HepG2 (cell line): ENCODE measurements around the gene CCDC142. TPM values are rescaled to one million over a fixed set of nuclear protein-coding genes. Genes with fewer than 3 reads are reported as not detected.

Experiments
- CCAR2 ChIP-seq: fragments of 200-400 bp; formaldehyde crosslinking; optimal IDR thresholded peaks from 2 replicates; pipeline ENCODE3; 2018; ENCODE audit warnings: low read depth, mild to moderate bottlenecking, low read length, moderate library complexity
- EP300 ChIP-seq, 3 experiments: sonication (generic) in 1 of 3; formaldehyde crosslinking in 1 of 3; IDR thresholded peaks; 2 replicates each; pipeline versions ENCODE4 v1.5.1 to v1.6.1; 2011 to 2020; ENCODE audit warnings: low read depth in 2 of 3, low read length in 2 of 3, borderline replicate concordance in 1 of 3, improper control_type of control experiment in 1 of 3, mild to moderate bottlenecking in 1 of 3, missing genetic modification reagents in 1 of 3, moderate library complexity in 1 of 3
- ESRRA ChIP-seq: sonication (generic); formaldehyde crosslinking; IDR thresholded peaks from 2 replicates; pipeline ENCODE4 v1.5.1; 2020; ENCODE audit warnings: mild to moderate bottlenecking, low read depth, missing genetic modification reagents
- GABPB1 ChIP-seq: IDR thresholded peaks from 2 replicates; pipeline ENCODE4 v1.6.1; 2016; ENCODE audit warnings: mild to moderate bottlenecking, missing genetic modification reagents, moderate library complexity, missing compliant biosample characterization
- GATAD2A ChIP-seq: IDR thresholded peaks from 2 replicates; pipeline ENCODE4 v1.6.1; 2016
- GRHL1 ChIP-seq: sonication (generic); formaldehyde crosslinking; conservative IDR thresholded peaks from 2 replicates; pipeline ENCODE4 v1.8.0; 2022; ENCODE audit warnings: missing genetic modification reagents
- RBAK ChIP-seq: sonication (generic); formaldehyde crosslinking; IDR thresholded peaks from 2 replicates; pipeline ENCODE4 v1.5.1; 2020; ENCODE audit warnings: mild to moderate bottlenecking, missing genetic modification reagents
- REPIN1 ChIP-seq: sonication (generic); formaldehyde crosslinking; IDR thresholded peaks from 2 replicates; pipeline ENCODE4 v1.8.0; 2022; ENCODE audit warnings: missing genetic modification reagents, low read depth, mild to moderate bottlenecking, borderline replicate concordance
- RFX1 ChIP-seq: fragments of 450-650 bp; IDR thresholded peaks from 2 replicates; pipeline ENCODE4 v1.6.1; 2017
- SALL2 ChIP-seq: sonication (generic); formaldehyde crosslinking; IDR thresholded peaks from 2 replicates; pipeline ENCODE4 v1.8.1; 2023; ENCODE audit warnings: mild to moderate bottlenecking, missing genetic modification reagents, inconsistent platforms
- SIN3B ChIP-seq: fragments of 150-350 bp; IDR thresholded peaks from 2 replicates; pipeline ENCODE4 v1.6.1; 2014; ENCODE audit warnings: low read length
- SNAPC5 ChIP-seq: sonication (generic); formaldehyde crosslinking; IDR thresholded peaks from 2 replicates; pipeline ENCODE4 v1.8.1; 2023; ENCODE audit warnings: mild to moderate bottlenecking, missing genetic modification reagents, borderline replicate concordance
- SP5 ChIP-seq: IDR thresholded peaks from 2 replicates; pipeline ENCODE4 v1.6.1; 2016; ENCODE audit warnings: low read depth, borderline replicate concordance
- SYNCRIP ChIP-seq: fragments of 200-400 bp; formaldehyde crosslinking; IDR thresholded peaks from 2 replicates; pipeline ENCODE4 v1.6.1; 2018; ENCODE audit warnings: mild to moderate bottlenecking, low read depth, low read length; ENCODE audit not compliant: insufficient read depth
- TBL1XR1 ChIP-seq: fragments of 150-350 bp; IDR thresholded peaks from 2 replicates; pipeline ENCODE4 v1.6.1; 2014; ENCODE audit warnings: borderline replicate concordance, low read length; ENCODE audit not compliant: partially characterized antibody
- TOE1 ChIP-seq: sonication (generic); formaldehyde crosslinking; IDR thresholded peaks from 2 replicates; pipeline ENCODE4 v1.4.0; 2020; ENCODE audit warnings: mild to moderate bottlenecking, missing genetic modification reagents
- TRIM22 ChIP-seq: fragments of 450-650 bp; IDR thresholded peaks from 2 replicates; pipeline ENCODE4 v1.6.1; 2017
- XBP1 ChIP-seq: sonication (generic); formaldehyde crosslinking; IDR thresholded peaks from 2 replicates; pipeline ENCODE4 v1.5.0; 2020; ENCODE audit warnings: missing genetic modification reagents
- ZC3H13 ChIP-seq: sonication (generic); formaldehyde crosslinking; IDR thresholded peaks from 2 replicates; pipeline ENCODE4 v1.8.1; 2023; ENCODE audit warnings: mild to moderate bottlenecking, missing genetic modification reagents, moderate library complexity
- ZEB1 ChIP-seq: IDR thresholded peaks from 2 replicates; pipeline ENCODE4 v1.6.1; 2012; ENCODE audit warnings: mild to moderate bottlenecking, low read depth, inconsistent platforms; ENCODE audit not compliant: insufficient replicate concordance
- ZNF274 ChIP-seq: sonication (generic); formaldehyde crosslinking; IDR thresholded peaks from 2 replicates; pipeline ENCODE4 v1.5.1; 2020; ENCODE audit warnings: mild to moderate bottlenecking, missing genetic modification reagents
- ZNF276 ChIP-seq: sonication (generic); formaldehyde crosslinking; IDR thresholded peaks from 2 replicates; pipeline ENCODE4 v1.4.0; 2020; ENCODE audit warnings: mild to moderate bottlenecking, low read depth, missing genetic modification reagents
- ZNF33B ChIP-seq: sonication (generic); formaldehyde crosslinking; IDR thresholded peaks from 2 replicates; pipeline ENCODE4 v1.5.1; 2020; ENCODE audit warnings: mild to moderate bottlenecking, missing genetic modification reagents
- ZNF44 ChIP-seq: sonication (generic); formaldehyde crosslinking; IDR thresholded peaks from 2 replicates; pipeline ENCODE4 v1.5.1; 2020; ENCODE audit warnings: mild to moderate bottlenecking, missing genetic modification reagents
- ZNF460 ChIP-seq: sonication (generic); formaldehyde crosslinking; IDR thresholded peaks from 2 replicates; pipeline ENCODE4 v1.5.1; 2020; ENCODE audit warnings: missing genetic modification reagents, mild to moderate bottlenecking, borderline replicate concordance
- ZNF746 ChIP-seq: sonication (generic); formaldehyde crosslinking; IDR thresholded peaks from 2 replicates; pipeline ENCODE4 v1.8.0; 2022; ENCODE audit warnings: mild to moderate bottlenecking, missing genetic modification reagents
- polyA plus RNA-seq, 8 experiments: library from polyadenylated mRNA; depleted of rRNA in 3 of 8; stranded (reverse) in 7 of 8; unstranded in 1 of 8; fragments of >200 nt; fragmentation: Illumina TruSeq in 4 of 8; extraction: Trizol in 4 of 8; gene quantifications; 2 replicates each; pipeline versions ENCODE4 v1.2.1 to v1.2.3, GENCODE V29; 2011 to 2016; ENCODE audit warnings: low read depth in 4 of 8, missing spikeins in 1 of 8, mixed read lengths in 1 of 8; ENCODE audit not compliant: insufficient read depth in 1 of 8
- total RNA-seq, 5 experiments: library from RNA; depleted of rRNA; stranded (reverse); fragments of >200 nt; fragmentation: Illumina TruSeq; extraction: Trizol; gene quantifications; 2 replicates each; pipeline ENCODE4 v1.2.3, GENCODE V29; 2016; ENCODE audit warnings: low read depth in 1 of 5

Gene CCDC142
- total and polyA plus RNA-seq, 2 of the 13 experiments (the other 11 are each of a cell fraction or from before 2014, with no cell fraction given): 14.7 to 30.4 TPM

GRCh38 chr2:74502720-74503505, 20.1 kb upstream of the CCDC142 start (continued):
- TF ChIP-seq GRHL1 (CRISPR knock-in tag) (no peak), GABPB1 (peak; percentile 92), TBL1XR1 (no peak), CCAR2 (peak; percentile 32), ZEB1 (no peak), ZNF33B (CRISPR knock-in tag) (no peak), SNAPC5 (CRISPR knock-in tag) (no peak), ZNF276 (CRISPR knock-in tag) (peak; percentile 32; the same call in 1 of the 2 replicates), ESRRA (CRISPR knock-in tag) (peak; percentile 66; the same call in 1 of the 2 replicates), TRIM22 (no peak), ZC3H13 (CRISPR knock-in tag) (peak; percentile 2; the same call in 1 of the 2 replicates), ZNF746 (CRISPR knock-in tag) (peak; percentile 22; the same call in 1 of the 2 replicates), ZNF274 (CRISPR knock-in tag) (peak; percentile 60; the same call in 1 of the 2 replicates), EP300 (IDR thresholded peaks at IDR 0.05; ENCODE audit: low read depth in 2 of 2, low read length in 2 of 2) (no peak), EP300 (CRISPR knock-in tag; IDR thresholded peaks at IDR 0.05; ENCODE audit: borderline replicate concordance) (no peak), XBP1 (CRISPR knock-in tag) (no peak), SP5 (no peak), TOE1 (no peak), RBAK (peak; percentile 74; the same call in 1 of the 2 replicates), RFX1 (no peak), SIN3B (no peak), ZNF44 (CRISPR knock-in tag) (0 out of 2 replicates have a peak, but pooled peaks have one; percentile 10), SALL2 (CRISPR knock-in tag) (peak; percentile 61; the same call in 1 of the 2 replicates), REPIN1 (CRISPR knock-in tag) (peak; percentile 60), SYNCRIP (no peak), GATAD2A (peak; percentile 69), ZNF460 (CRISPR knock-in tag) (no peak; the same call in 1 of the 2 replicates)
